ENCODE measurements around the gene MND1.

- TF ChIP-seq CTCF (IDR thresholded peaks at IDR 0.05; ENCODE audit: low read length) (no peak), EZH2 (IDR thresholded peaks at IDR 0.05; ENCODE audit: borderline replicate concordance, low read length) (no peak)
Observed at GRCh38 chr4:153347117-153347516, 2.6 kb downstream of the MND1 start.
